Measurements from ENCODE around the gene JUN. TPM values are rescaled to one million over a fixed set of nuclear protein-coding genes. Genes with fewer than 3 reads are reported as not detected.
A peak's percentile ranks its signal among the peaks of the same experiment; 100 is the strongest.

Gene JUN
- total and polyA plus RNA-seq, 4 donors = 31.3 to 275 (median 108) TPM

DNA sequence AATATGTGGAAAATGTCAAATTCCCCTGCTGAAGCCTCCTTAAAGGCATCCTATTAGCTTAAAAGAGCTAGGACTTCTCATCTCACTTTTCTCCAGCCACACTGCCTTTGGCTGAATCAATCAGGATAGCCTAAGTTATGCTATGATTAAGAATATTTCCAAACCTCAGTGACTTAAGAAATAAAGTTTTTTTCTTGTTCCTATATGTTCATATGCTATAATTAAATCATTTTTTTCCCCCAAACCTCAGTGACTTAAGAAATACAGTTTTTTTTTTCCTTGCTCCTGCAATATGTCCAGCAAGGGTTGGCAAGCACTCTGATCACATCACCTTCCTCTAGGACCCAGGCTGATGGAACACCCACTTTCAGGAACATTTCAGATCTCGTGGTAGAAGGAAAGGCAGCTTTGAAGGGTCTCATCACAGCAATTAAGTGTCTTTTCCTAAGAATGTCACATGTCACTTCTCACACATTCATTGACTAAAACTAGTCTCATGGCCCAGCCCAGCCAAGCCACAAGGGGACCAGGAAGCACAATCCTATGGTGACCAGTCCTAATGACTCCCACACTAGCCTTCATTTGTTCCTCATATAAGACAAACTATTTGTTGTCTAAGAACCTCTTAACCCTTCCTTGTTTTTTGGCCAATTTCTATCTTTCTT lies 6.3 kb upstream of the JUN start:
- no peak overlapping the region for H3K4me3 ChIP-seq (ENCODE audit: low read length in 2 of 2)
- no peaks in the 10 kb centered on the region for H3K9me3 ChIP-seq (ENCODE audit: control insufficient read depth, low read length)
- 80 to 82% methylated on average over 1 of the region's 1 CpG for WGBS, 2 donors
- no peak for ATAC-seq (ENCODE audit: low FRiP score)
- no peaks in the 10 kb centered on the region for H3K27me3 ChIP-seq (ENCODE audit: control insufficient read depth in 1 of 2, insufficient read depth in 2 of 2, low read length in 1 of 2)
- H3K4me1 ChIP-seq (ENCODE audit: control insufficient read depth in 1 of 2, insufficient read depth in 2 of 2, low read length in 2 of 2) = no peaks in the 10 kb centered on the region
- H3K36me3 ChIP-seq (ENCODE audit: control insufficient read depth in 1 of 2, insufficient read depth in 2 of 2, low read length in 1 of 2) = no peaks in the 10 kb centered on the region
- intact Hi-C loops (cut with DNase I) = loop anchor here (2.0 to 10.0 kb wide), 4 partner anchors 25 to 267 kb away; no protein-coding TSS in a partner anchor
- H3K27ac ChIP-seq (ENCODE audit: low read depth in 1 of 2, low read length in 2 of 2) = no peak overlapping the region
- no peak for DNase-seq

DNA sequence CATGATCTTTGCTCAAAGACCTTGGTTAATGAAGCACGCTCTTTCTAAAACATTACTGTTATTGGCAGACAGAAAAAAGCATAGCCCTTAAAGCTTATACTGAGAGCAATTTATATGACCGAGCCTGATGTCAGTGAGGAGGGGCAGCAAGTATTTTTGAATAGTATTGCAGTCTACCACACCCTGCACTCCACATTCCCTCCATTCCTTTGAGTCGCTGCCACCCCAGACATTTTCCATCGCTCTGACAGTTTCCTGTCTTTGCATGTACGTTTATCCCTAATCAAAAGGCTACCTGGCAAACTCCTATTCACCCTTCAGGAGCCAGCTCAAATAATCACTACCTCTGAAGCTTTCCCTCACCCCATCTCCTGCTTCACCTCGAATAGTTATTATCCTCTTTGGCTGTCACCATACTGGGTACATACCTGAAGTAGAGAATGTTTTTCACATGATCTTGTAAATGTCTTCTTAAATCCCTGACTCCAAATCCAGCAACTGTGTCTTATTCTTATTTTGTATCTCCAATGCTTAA lies 5.5 kb upstream of the JUN start:
- 75 to 83% methylated on average over 6 of the region's 6 CpGs for WGBS, 2 donors
- intact Hi-C loops (cut with DNase I) = loop anchor here (2.0 to 10.0 kb wide), 4 partner anchors 25 to 268 kb away; no protein-coding TSS in a partner anchor

GRCh38 chr1:58788259-58788658 lies 4.4 kb upstream of the JUN start:
- 95 to 97% methylated on average over 3 of the region's 3 CpGs for WGBS, 2 donors
- no peak for DNase-seq

More for the DNA sequence above, 5.5 kb upstream of the JUN start:
- Histone ChIP-seq H3K4me1 (ENCODE audit: control insufficient read depth in 1 of 2, insufficient read depth in 2 of 2, low read length in 2 of 2) (no peaks in the 10 kb centered on the region), H3K9me3 (ENCODE audit: control insufficient read depth, low read length) (no peaks in the 10 kb centered on the region), H3K27me3 (ENCODE audit: control insufficient read depth in 1 of 2, insufficient read depth in 2 of 2, low read length in 1 of 2) (no peaks in the 10 kb centered on the region), H3K27ac (ENCODE audit: low read depth in 1 of 2, low read length in 2 of 2) (no peak overlapping the region), H3K4me3 (ENCODE audit: low read length in 2 of 2) (no peak overlapping the region), H3K36me3 (ENCODE audit: control insufficient read depth in 1 of 2, insufficient read depth in 2 of 2, low read length in 1 of 2) (no peaks in the 10 kb centered on the region)
- DNase-seq (no peak), ATAC-seq (ENCODE audit: low FRiP score) (no peak)

GRCh38 chr1:58786927-58787245 lies 3.0 kb upstream of the JUN start:
- ATAC-seq (ENCODE audit: low FRiP score) = no peak
- no peaks in the 10 kb centered on the region for H3K36me3 ChIP-seq (ENCODE audit: control insufficient read depth in 1 of 2, insufficient read depth in 2 of 2, low read length in 1 of 2)
- H3K4me1 ChIP-seq (ENCODE audit: control insufficient read depth in 1 of 2, insufficient read depth in 2 of 2, low read length in 2 of 2) = no peaks in the 10 kb centered on the region
- H3K27me3 ChIP-seq (ENCODE audit: control insufficient read depth in 1 of 2, insufficient read depth in 2 of 2, low read length in 1 of 2) = no peaks in the 10 kb centered on the region
- no peak overlapping the region for H3K4me3 ChIP-seq (ENCODE audit: low read length in 2 of 2)
- H3K9me3 ChIP-seq (ENCODE audit: control insufficient read depth, low read length) = no peaks in the 10 kb centered on the region
- intact Hi-C loops (cut with DNase I) = loop anchor here (5.0 to 10.0 kb wide), 3 partner anchors 120 to 270 kb away; no protein-coding TSS in a partner anchor
- peak overlapping the region in 1 of 2 donors; percentile 9 for H3K27ac ChIP-seq (ENCODE audit: low read depth in 1 of 2, low read length in 2 of 2)
- DNase-seq = no peak
- WGBS, 2 donors = 93 to 96% methylated on average over 2 of the region's 2 CpGs

More at GRCh38 chr1:58788259-58788658, 4.4 kb upstream of the JUN start:
- intact Hi-C loops (cut with DNase I) = loop anchor here (2.0 to 10.0 kb wide), 4 partner anchors 27 to 269 kb away; no protein-coding TSS in a partner anchor
- H3K27ac ChIP-seq (ENCODE audit: low read depth in 1 of 2, low read length in 2 of 2) = no peak overlapping the region
- no peaks in the 10 kb centered on the region for H3K36me3 ChIP-seq (ENCODE audit: control insufficient read depth in 1 of 2, insufficient read depth in 2 of 2, low read length in 1 of 2)
- no peak overlapping the region for H3K4me3 ChIP-seq (ENCODE audit: low read length in 2 of 2)
- H3K9me3 ChIP-seq (ENCODE audit: control insufficient read depth, low read length) = no peaks in the 10 kb centered on the region
- no peaks in the 10 kb centered on the region for H3K27me3 ChIP-seq (ENCODE audit: control insufficient read depth in 1 of 2, insufficient read depth in 2 of 2, low read length in 1 of 2)
- no peaks in the 10 kb centered on the region for H3K4me1 ChIP-seq (ENCODE audit: control insufficient read depth in 1 of 2, insufficient read depth in 2 of 2, low read length in 2 of 2)
- ATAC-seq (ENCODE audit: low FRiP score) = no peak

- H3K4me3 ChIP-seq (ENCODE audit: low read length in 2 of 2) = no peak overlapping the region
- H3K36me3 ChIP-seq (ENCODE audit: control insufficient read depth in 1 of 2, insufficient read depth in 2 of 2, low read length in 1 of 2) = no peaks in the 10 kb centered on the region
- H3K27ac ChIP-seq (ENCODE audit: low read depth in 1 of 2, low read length in 2 of 2) = peak overlapping the region in 1 of 2 donors; percentile 9
- H3K4me1 ChIP-seq (ENCODE audit: control insufficient read depth in 1 of 2, insufficient read depth in 2 of 2, low read length in 2 of 2) = no peaks in the 10 kb centered on the region
- H3K9me3 ChIP-seq (ENCODE audit: control insufficient read depth, low read length) = no peaks in the 10 kb centered on the region
- 71 to 75% methylated on average over 6 of the region's 6 CpGs for WGBS, 2 donors
- intact Hi-C loops (cut with DNase I) = loop anchor here (5.0 to 10.0 kb wide), 3 partner anchors 121 to 271 kb away; no protein-coding TSS in a partner anchor
- DNase-seq (no peak), ATAC-seq (ENCODE audit: low FRiP score) (no peak)
- no peaks in the 10 kb centered on the region for H3K27me3 ChIP-seq (ENCODE audit: control insufficient read depth in 1 of 2, insufficient read depth in 2 of 2, low read length in 1 of 2)
Measured at GRCh38 chr1:58786184-58786926, 2.5 kb upstream of the JUN start.

GRCh38 chr1:58785442-58786058 lies 1.7 kb upstream of the JUN start:
- ATAC-seq (ENCODE audit: low FRiP score) = no peak
- intact Hi-C loops (cut with DNase I) = loop anchor here (2.0 to 10.0 kb wide), 5 partner anchors 29 to 511 kb away; partner anchors contain the start of gene FGGY (in 1 of the 2)
- DNase-seq = no peak
- Histone ChIP-seq H3K4me3 (ENCODE audit: low read length in 2 of 2) (peak overlapping the region; percentile 59 to 61), H3K27ac (ENCODE audit: low read depth in 1 of 2, low read length in 2 of 2) (peak overlapping the region in 1 of 2 donors; percentile 92), H3K4me1 (ENCODE audit: control insufficient read depth in 1 of 2, insufficient read depth in 2 of 2, low read length in 2 of 2) (no peaks in the 10 kb centered on the region), H3K27me3 (ENCODE audit: control insufficient read depth in 1 of 2, insufficient read depth in 2 of 2, low read length in 1 of 2) (no peaks in the 10 kb centered on the region), H3K9me3 (ENCODE audit: control insufficient read depth, low read length) (no peaks in the 10 kb centered on the region), H3K36me3 (ENCODE audit: control insufficient read depth in 1 of 2, insufficient read depth in 2 of 2, low read length in 1 of 2) (no peaks in the 10 kb centered on the region)
- 1 to 2% methylated on average over 14 of the region's 14 CpGs for WGBS, 2 donors

DNA sequence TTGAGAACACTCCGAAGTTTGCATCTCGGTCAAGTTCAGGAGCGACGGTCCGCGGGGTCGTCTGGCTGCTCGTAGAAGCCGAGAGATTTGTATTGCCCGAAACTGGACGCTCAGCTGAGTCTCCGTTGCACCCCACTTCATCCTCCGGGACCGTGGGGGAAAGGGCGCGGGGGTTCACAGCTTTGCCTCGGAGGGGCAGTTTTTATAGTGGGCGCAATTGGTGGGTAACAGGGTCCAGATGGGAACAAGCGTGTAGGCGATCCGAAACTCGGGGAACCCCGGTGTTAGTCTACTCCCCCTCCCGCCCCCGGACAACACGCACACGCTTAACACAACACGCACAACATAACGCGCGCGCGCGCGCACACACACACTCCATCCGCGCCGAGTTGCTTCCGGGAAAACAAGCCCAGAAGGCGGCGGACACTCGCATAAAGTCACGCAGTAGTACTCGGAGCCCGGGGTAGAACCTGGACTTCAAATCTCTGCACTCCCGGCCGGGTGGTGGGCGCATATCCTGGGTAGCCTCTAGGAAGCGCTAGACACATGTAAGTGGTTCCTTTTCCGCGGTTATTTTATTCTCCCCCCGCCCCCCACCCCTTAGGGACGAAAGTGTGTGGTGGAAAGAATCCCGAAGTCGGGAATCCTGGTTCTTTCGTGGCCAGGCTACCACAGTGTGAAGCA lies 1.1 kb upstream of the JUN start:
- intact Hi-C loops (cut with DNase I) = loop anchor here (1.0 to 10.0 kb wide), 11 partner anchors 30 to 607 kb away; partner anchors contain the start of gene FGGY (in 1 of the 2)
- no peaks in the 10 kb centered on the region for H3K36me3 ChIP-seq (ENCODE audit: control insufficient read depth in 1 of 2, insufficient read depth in 2 of 2, low read length in 1 of 2)
- peak overlapping the region; percentile 59 to 61 for H3K4me3 ChIP-seq (ENCODE audit: low read length in 2 of 2)
- 1% methylated on average over 49 to 56 of the region's 56 CpGs for WGBS, 2 donors
- peak overlapping the region; percentile 87 to 92 for H3K27ac ChIP-seq (ENCODE audit: low read depth in 1 of 2, low read length in 2 of 2)
- no peaks in the 10 kb centered on the region for H3K4me1 ChIP-seq (ENCODE audit: control insufficient read depth in 1 of 2, insufficient read depth in 2 of 2, low read length in 2 of 2)
- DNase-seq (peak; percentile 94 to 96), ATAC-seq (ENCODE audit: low FRiP score) (peak; percentile 47)
- no peaks in the 10 kb centered on the region for H3K9me3 ChIP-seq (ENCODE audit: control insufficient read depth, low read length)
- H3K27me3 ChIP-seq (ENCODE audit: control insufficient read depth in 1 of 2, insufficient read depth in 2 of 2, low read length in 1 of 2) = no peaks in the 10 kb centered on the region

Measured in aorta (tissue), 5 donors.